Cardiac fibroblast (primary cell): ENCODE data around the gene EPHA3.
"Not testable (repeated sequence)": the region's sequence is repeated elsewhere in the genome, so short reads cannot be mapped to it uniquely, and the experiment has no call there.

Experiments
- DNase-seq, 2 donors: peaks; one replicate each; pipeline versions ENCODE4 v3.0.0 to v3.0.0-alpha.2; 2010; ENCODE audit warnings: low read depth in 2 of 2
- H3K4me3 ChIP-seq, 2 donors: replicated peaks in 1 of 2; 1 replicate in 1 of 2; 2 replicates in 1 of 2; pipeline ENCODE4 v1.5.1; 2011; ENCODE audit warnings: low read depth in 2 of 2, low read length in 2 of 2, mild to moderate bottlenecking in 2 of 2, moderate library complexity in 1 of 2
- TF ChIP-seq, protein P1 (sequence below): IDR thresholded peaks from one replicate; pipeline ENCODE4 v1.5.1; 2011; ENCODE audit warnings: low read depth, mild to moderate bottlenecking, low read length, inconsistent platforms

The EPHA3 gene

GRCh38 chr3:89320186-89320585, 212.8 kb downstream of the EPHA3 start:
- H3K4me3 ChIP-seq: no peak overlapping the region
- DNase-seq: no peak
- TF ChIP-seq, protein P1, sequence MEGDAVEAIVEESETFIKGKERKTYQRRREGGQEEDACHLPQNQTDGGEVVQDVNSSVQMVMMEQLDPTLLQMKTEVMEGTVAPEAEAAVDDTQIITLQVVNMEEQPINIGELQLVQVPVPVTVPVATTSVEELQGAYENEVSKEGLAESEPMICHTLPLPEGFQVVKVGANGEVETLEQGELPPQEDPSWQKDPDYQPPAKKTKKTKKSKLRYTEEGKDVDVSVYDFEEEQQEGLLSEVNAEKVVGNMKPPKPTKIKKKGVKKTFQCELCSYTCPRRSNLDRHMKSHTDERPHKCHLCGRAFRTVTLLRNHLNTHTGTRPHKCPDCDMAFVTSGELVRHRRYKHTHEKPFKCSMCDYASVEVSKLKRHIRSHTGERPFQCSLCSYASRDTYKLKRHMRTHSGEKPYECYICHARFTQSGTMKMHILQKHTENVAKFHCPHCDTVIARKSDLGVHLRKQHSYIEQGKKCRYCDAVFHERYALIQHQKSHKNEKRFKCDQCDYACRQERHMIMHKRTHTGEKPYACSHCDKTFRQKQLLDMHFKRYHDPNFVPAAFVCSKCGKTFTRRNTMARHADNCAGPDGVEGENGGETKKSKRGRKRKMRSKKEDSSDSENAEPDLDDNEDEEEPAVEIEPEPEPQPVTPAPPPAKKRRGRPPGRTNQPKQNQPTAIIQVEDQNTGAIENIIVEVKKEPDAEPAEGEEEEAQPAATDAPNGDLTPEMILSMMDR: no peak

DNA sequence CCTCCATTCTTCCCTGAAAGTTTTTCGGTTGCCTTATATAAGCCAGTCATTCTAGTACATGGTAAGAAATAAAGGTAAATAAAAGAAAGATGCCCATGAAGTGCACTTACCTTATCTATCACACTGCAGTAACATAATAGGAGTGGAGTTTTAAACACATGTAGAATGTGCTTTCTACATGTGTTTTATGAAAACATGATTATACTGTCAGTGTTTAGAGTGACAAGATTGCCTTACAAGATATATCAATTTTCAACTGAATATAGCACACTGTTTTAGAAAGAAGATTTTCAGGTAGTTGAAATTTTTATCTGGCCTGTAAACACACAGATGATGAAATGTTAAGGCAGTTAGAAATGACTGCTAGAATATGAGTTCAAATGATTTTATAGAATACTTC, 219.6 kb downstream of the EPHA3 start:
- no peak for DNase-seq
- TF ChIP-seq, protein P1: no peak
- H3K4me3 ChIP-seq: no peak overlapping the region

DNA sequence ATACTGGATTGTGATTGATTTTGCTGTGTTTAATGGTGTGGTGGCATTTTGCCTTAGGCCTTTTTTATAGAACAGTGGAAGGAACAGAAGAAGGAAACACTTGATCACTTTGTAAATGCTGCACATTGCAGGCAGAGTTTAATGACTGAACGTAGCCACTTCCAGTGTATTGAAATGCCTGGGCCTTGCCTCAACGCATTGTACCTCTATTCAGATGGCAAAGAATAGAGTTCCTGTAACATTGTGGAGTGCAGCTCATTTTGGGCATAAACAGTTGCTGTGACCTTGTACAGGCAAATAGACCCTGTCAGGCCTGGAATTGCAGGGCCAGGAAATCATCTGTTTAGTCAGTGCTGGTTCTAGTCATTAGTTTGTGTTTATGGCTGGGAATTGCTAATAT, 225.0 kb downstream of the EPHA3 start:
- TF ChIP-seq, protein P1: no peak
- DNase-seq: no peak

DNA sequence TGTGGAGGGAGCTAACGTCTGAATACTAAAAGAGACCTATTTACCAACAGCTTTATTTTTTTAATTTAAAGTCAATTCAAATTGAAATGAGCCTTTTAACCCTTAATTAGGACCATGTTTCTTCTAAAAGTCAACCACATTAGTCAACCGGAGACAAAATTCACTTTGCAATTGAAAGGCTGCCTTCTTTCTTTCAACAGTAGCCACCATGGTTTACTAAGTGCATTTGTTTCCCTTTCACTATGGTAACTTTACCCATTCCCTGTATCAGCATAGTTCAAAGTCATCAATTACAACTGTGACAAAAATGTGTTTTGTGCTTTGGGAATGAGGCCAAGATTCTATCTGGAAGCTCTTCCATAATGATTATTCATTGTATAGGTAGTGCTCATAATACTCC, 225.4 kb downstream of the EPHA3 start:
- no peak overlapping the region for H3K4me3 ChIP-seq
- no peak for DNase-seq
- TF ChIP-seq, protein P1: no peak

More for the DNA sequence above, 225.0 kb downstream of the EPHA3 start:
- no peak overlapping the region for H3K4me3 ChIP-seq

DNA sequence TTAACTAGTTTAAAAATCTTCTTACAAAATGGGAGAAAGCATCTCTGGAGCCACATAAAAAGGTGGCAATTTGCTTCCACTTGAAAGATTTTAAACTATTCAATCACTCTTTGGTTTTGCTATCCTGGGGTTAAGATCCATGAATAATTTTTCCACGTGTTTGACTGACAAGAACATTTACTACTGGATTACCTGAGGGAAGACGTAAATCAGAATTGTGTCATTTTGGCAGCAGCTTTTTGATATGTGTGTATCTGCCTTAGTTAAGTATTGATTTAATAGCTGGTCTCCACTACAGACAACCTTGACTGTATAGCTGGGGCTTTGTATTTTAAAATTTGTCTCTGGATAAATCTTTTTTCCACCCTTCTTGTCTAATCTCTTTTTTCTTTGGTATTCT, 228.3 kb downstream of the EPHA3 start:
- TF ChIP-seq, protein P1: no peak
- DNase-seq: no peak
- no peak overlapping the region for H3K4me3 ChIP-seq

- peak; percentile 7 to 9 for DNase-seq
- H3K4me3 ChIP-seq: no peak overlapping the region
- TF ChIP-seq, protein P1: no peak
These were observed 233.0 kb downstream of the EPHA3 start for GRCh38 chr3:89340408-89340807.

GRCh38 chr3:89344076-89344475, 236.7 kb downstream of the EPHA3 start:
- no peak overlapping the region for H3K4me3 ChIP-seq
- no peak for DNase-seq
- TF ChIP-seq, protein P1: no peak

- not testable (repeated sequence) for DNase-seq, H3K4me3 ChIP-seq
These were observed 243.5 kb downstream of the EPHA3 start for GRCh38 chr3:89350935-89351334.
